Activated T-cell treated with anti-CD3 and anti-CD28 coated beads, Interleukin-2, amount 50 U/mL, for 1 hour (primary cell): ENCODE measurements around the gene DEXI.
"Not testable (repeated sequence)": the region's sequence is repeated elsewhere in the genome, so short reads cannot be mapped to it uniquely, and the experiment has no call there.

ENCODE experiments used
- DNase-seq: peaks from one replicate; pipeline ENCODE4 v3.0.0-alpha.2; 2020

DEXI gene

GRCh38 chr16:10967986-10968385 lies 25.7 kb upstream of the DEXI start:
- no peak for DNase-seq

GRCh38 chr16:10966559-10966958 lies 24.3 kb upstream of the DEXI start:
- DNase-seq, result not testable (repeated sequence)

- no peak for DNase-seq
Measured at GRCh38 chr16:10966129-10966528, 23.9 kb upstream of the DEXI start.

DNA sequence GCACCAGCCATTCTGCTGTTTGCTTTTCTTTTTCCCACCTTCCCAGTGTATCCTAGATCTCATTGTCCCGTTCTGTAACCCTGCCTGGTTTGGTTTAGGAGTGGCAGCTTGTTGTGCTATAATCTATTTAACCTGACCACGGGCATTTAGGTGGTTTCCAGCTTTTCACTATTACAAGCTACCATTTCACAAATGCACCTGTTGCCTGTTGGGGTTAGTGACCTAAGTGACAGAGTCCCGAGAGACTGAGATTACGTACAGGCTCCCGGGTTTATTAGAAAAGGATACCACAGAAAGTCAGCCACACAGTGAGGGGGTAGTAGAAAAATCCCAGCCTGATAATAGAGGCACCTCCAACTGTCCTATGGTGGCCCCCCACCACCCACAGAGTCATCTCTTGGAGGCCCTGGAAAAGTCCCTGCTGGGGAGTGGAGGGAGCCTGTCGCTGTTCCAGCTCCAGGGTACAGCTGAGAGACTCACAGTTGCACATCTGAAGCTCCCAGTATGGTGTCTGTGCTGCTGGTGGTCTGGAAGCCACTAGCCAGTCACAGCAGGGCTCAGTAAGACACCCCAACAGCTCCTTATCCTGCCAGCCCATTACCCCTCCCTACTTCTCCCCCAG lies 23.3 kb upstream of the DEXI start:
- no peak for DNase-seq

GRCh38 chr16:10964891-10965326 lies 22.6 kb upstream of the DEXI start:
- peak; percentile 50 for DNase-seq

GRCh38 chr16:10964039-10964890 lies 22.0 kb upstream of the DEXI start:
- DNase-seq, result peak; percentile 83

- no peak for DNase-seq
Measured at GRCh38 chr16:10961231-10961630, 19.0 kb upstream of the DEXI start.

GRCh38 chr16:10959161-10959560 lies 16.9 kb upstream of the DEXI start:
- DNase-seq, result no peak

DNA sequence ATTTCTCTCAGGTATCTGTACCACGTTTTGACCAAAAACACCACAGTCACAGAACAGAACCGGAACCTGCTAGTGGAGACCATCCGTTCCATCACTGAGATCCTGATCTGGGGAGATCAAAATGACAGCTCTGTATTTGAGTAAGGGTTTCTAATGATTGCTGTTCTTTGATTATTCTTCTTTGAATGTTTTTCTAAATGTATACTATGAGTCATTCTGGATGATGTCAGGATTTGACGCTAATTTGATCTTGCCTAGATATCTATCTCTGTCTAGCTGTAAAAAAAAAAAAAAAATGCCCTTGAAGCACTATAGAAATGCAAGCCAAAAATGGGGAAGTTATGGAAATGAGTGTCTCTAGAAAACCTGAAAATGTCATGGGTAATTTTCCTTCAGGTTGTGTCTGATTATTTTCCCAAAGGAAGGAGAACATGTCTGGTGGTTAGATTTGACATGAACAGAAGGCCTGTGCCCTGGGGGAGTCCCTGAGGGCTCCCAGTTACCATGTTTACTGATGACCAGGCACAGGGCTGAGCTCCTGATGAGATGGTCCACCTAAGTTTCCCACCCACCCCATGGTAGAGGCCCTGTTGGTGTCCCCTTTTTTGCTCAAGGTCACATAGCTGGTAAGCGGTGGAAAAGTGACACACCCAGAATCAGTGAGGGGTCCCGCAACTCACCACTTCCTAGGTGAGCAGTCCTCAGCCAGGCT lies 15.7 kb upstream of the DEXI start:
- no peak for DNase-seq

DNA sequence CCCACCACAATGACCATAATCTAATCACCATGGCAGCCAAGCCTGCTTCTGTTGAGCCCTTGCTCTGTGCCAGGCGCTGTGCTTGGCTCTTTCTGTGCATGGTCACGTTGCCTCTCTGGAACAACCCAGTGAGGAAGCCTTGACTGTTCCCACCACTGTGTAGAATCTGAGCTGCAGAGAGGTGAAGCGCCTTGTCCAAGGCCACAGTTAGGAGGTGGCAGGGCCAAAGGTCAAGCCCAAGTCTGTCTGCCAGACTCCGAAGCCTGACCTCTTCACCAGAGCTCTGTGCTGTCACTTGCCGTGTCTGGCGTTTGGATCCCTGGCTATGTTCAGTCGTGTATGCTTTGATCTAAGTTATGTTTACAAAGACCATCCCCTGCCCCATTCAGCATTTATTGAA lies 12.6 kb upstream of the DEXI start:
- DNase-seq, result no peak

GRCh38 chr16:10951026-10951425 lies 8.8 kb upstream of the DEXI start:
- no peak for DNase-seq

GRCh38 chr16:10950393-10950792 lies 8.1 kb upstream of the DEXI start:
- no peak for DNase-seq

GRCh38 chr16:10949424-10949970 lies 7.2 kb upstream of the DEXI start:
- DNase-seq, result peak; percentile 36

GRCh38 chr16:10947211-10947787 lies 5.0 kb upstream of the DEXI start:
- no peak for DNase-seq

- no peak for DNase-seq
Measured at GRCh38 chr16:10946308-10946707, 4.0 kb upstream of the DEXI start.

DNA sequence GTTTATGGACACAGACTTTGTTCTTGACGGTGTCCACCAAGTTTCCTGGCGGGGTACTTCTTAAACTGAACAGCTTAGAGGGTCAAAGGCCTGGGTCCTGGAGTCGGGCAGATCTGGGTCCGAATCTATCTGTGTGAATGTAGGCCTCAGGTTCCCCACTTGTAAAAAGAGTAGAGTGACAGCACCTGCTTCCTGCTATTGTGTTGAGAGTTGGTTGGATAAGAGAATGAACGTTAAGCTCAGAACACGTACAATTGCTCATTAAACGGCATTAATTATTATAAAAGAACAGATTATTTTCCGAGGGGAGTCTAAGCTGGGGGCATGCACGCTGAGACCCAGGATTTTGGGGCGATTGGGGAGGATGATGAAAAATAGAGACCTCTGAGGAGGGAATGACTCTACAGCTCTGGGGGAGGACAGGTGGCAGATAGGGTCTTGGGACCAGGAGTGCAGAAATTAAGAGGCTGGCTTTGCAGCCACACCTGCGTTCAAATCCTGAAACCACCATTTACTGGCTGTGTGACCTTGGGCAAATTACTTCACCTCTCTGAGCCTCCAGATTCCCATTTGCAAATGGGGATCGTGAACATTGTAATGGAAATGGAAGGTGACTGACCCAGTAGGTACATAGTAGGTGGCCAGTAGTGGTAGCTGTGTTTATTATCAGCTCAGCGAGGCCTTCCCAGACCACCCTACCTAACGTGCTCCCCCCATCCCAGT lies 3.0 kb upstream of the DEXI start:
- no peak for DNase-seq

DNA sequence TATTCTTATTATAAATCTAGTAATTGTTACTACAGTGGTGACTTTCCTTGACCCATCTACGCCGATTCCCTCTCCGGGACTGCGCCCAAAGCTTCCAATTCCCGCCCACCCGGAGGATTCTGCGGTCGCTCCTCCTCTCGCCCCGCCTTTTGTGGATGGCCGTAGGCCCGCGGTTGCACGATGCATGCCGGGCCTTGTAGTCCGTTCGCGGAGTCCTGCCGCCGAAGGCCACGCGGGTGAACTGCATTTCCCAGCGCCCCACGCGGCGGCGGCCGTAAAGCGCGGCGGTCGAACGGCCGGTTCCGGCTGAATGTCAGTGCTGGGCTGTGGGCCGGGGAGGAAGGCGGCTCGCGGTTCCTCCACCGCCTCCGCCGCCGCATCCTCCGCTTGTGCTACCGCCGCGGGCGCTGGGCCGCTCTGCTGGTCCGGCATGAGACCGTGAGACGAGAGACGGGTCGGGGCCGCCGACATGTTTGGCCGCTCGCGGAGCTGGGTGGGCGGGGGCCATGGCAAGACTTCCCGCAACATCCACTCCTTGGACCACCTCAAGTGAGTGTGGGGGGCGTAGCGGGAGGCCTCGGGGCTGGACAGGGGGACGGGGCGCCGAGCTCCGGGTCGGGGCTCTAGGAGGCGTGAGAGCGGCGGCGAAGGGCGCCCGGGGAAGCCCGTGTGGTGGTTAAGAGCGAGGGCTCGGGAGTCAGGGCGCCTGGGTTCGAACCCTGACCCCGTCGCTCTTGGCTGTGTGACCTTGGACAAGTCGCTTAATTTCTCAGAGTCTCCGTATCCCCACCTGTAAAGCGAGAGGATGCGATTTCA lies 2.2 kb upstream of the DEXI start, which contains the start of gene CLEC16A:
Gene CLEC16A, plus strand, starts transcription at position 316 of the 816 bp plus-strand sequence. Its CDS starts 154 bp downstream, at position 470.
- peak; percentile 97 for DNase-seq

- no peak for DNase-seq
Measured at GRCh38 chr16:10943064-10943353, 741 bp upstream of the DEXI start.

GRCh38 chr16:10941935-10942351 lies 325 bp downstream of the DEXI start:
- DNase-seq, result not testable (repeated sequence)

GRCh38 chr16:10941127-10941933 lies 938 bp downstream of the DEXI start:
- peak; percentile 35 for DNase-seq
